ENCODE results near the gene SMIM35.

The SMIM35 gene

DNA sequence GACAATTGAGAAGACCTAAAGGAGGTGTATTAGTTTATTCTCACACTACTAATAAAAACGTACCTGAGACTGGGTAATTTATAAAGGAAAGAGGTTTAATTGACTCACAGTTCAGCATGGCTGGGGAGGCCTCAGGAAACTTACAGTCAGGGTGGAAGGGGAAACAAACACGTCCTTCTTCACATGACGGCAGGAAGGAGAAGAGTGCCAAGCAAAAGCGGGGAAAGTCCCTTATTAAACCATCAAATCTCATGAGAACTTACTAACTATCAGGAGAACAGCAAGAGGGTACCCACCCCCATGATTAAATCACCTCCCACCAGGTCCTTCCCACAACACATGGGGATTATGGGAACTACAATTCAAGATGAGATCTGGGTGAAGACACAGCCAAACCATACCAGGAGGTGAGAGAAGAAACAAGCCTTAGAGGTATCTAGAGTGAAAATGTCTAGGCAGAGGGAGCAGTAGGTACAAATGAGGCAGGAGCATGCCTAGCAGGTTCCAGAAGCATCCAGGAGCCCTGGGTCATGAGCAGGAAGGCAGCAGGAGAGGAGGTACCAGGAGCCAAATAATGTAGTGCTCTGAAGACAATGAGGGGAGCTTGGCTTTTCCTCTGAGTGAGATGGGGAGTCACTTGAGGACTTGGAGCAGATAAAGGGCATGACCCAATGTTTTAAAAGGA, 69.0 kb downstream of the SMIM35 start:
- ChIA-PET POLR2A (no interaction called here), CTCF (no interaction called here)
- DNase-seq (ENCODE audit: extremely low spot score), result no peak
- TF ChIP-seq SP1 (IDR thresholded peaks at IDR 0.05) (no peak), ZNF384 (IDR thresholded peaks at IDR 0.05) (no peak), SUZ12 (IDR thresholded peaks at IDR 0.05) (no peak), LEF1 (IDR thresholded peaks at IDR 0.05; ENCODE audit: borderline replicate concordance) (no peak), FOXA1 (IDR thresholded peaks at IDR 0.05) (no peak), ELF4 (IDR thresholded peaks at IDR 0.05) (no peak), ARNT (IDR thresholded peaks at IDR 0.05) (no peak), HDGF (IDR thresholded peaks at IDR 0.05; ENCODE audit: borderline replicate concordance) (no peak), FOXK2 (IDR thresholded peaks at IDR 0.05) (no peak), BHLHE40 (IDR thresholded peaks at IDR 0.05; ENCODE audit: borderline replicate concordance) (no peak), NFRKB (IDR thresholded peaks at IDR 0.05) (no peak), L3MBTL2 (conservative IDR thresholded peaks at IDR 0.05) (no peak), TARDBP (IDR thresholded peaks at IDR 0.05) (no peak), FOXM1 (IDR thresholded peaks at IDR 0.05; ENCODE audit: borderline replicate concordance) (no peak), CTBP1 (IDR thresholded peaks at IDR 0.05; ENCODE audit: borderline replicate concordance) (no peak)
- TF ChIP-seq, protein P1, sequence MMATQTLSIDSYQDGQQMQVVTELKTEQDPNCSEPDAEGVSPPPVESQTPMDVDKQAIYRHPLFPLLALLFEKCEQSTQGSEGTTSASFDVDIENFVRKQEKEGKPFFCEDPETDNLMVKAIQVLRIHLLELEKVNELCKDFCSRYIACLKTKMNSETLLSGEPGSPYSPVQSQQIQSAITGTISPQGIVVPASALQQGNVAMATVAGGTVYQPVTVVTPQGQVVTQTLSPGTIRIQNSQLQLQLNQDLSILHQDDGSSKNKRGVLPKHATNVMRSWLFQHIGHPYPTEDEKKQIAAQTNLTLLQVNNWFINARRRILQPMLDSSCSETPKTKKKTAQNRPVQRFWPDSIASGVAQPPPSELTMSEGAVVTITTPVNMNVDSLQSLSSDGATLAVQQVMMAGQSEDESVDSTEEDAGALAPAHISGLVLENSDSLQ (IDR thresholded peaks at IDR 0.05), result no peak

DNA sequence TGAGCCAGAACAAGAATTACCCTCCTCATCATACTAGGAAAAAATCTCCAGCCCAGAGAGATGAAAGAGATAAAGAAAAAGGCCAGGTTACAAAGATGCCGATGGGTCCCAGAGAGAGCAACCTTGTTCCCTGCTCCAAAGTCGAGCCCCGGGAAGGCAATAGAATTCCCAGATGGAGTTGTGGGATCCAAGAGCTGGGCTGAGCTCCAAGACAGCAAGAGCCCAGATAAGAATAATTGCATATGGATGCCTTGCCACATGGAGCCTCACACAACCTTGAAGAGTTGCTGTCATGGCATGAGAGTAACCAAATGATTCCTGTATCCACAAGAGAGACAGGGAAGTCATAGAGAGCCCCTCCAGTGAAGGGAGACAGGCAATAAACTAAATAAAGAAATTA, 69.7 kb downstream of the SMIM35 start:
- ChIA-PET POLR2A (no interaction called here), CTCF (no interaction called here)
- TF ChIP-seq ARNT (IDR thresholded peaks at IDR 0.05) (no peak), CTBP1 (IDR thresholded peaks at IDR 0.05; ENCODE audit: borderline replicate concordance) (no peak), HDGF (IDR thresholded peaks at IDR 0.05; ENCODE audit: borderline replicate concordance) (no peak), NFRKB (IDR thresholded peaks at IDR 0.05) (no peak), FOXK2 (IDR thresholded peaks at IDR 0.05) (no peak), TARDBP (IDR thresholded peaks at IDR 0.05) (no peak), SUZ12 (IDR thresholded peaks at IDR 0.05) (no peak), FOXA1 (IDR thresholded peaks at IDR 0.05) (no peak), ELF4 (IDR thresholded peaks at IDR 0.05) (no peak), ZNF384 (IDR thresholded peaks at IDR 0.05) (no peak), SP1 (IDR thresholded peaks at IDR 0.05) (no peak), BHLHE40 (IDR thresholded peaks at IDR 0.05; ENCODE audit: borderline replicate concordance) (no peak), LEF1 (IDR thresholded peaks at IDR 0.05; ENCODE audit: borderline replicate concordance) (no peak), L3MBTL2 (conservative IDR thresholded peaks at IDR 0.05) (no peak), FOXM1 (IDR thresholded peaks at IDR 0.05; ENCODE audit: borderline replicate concordance) (no peak)
- TF ChIP-seq, protein P1 (IDR thresholded peaks at IDR 0.05), result no peak
- no peak for DNase-seq (ENCODE audit: extremely low spot score)

DNA sequence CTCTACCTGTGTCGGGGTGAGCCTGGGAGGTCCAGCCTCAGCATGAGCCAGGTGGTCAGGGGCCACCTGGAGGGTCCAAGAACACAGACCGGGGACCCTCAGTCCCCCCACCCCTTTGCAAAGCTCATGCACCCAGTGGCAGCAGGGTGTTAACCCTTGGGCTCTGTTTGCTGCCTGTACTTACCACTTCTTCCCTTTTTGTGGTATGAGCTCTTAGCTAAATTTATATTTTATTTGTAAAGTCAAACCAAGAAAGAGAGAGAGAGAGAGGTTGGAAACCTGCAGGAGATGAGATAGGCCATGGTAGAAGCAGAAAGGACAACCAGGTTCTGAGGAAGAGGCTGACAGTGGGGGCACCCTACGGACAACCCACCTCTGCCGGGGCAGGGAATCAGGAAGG, 70.7 kb downstream of the SMIM35 start:
- POLR2A ChIA-PET, result no interaction called here
- TF ChIP-seq L3MBTL2 (conservative IDR thresholded peaks at IDR 0.05) (no peak), TARDBP (IDR thresholded peaks at IDR 0.05) (no peak), LEF1 (IDR thresholded peaks at IDR 0.05; ENCODE audit: borderline replicate concordance) (no peak), FOXM1 (IDR thresholded peaks at IDR 0.05; ENCODE audit: borderline replicate concordance) (no peak), ARNT (IDR thresholded peaks at IDR 0.05) (no peak), BHLHE40 (IDR thresholded peaks at IDR 0.05; ENCODE audit: borderline replicate concordance) (no peak), NFRKB (IDR thresholded peaks at IDR 0.05) (no peak), ELF4 (IDR thresholded peaks at IDR 0.05) (no peak), ZNF384 (IDR thresholded peaks at IDR 0.05) (no peak), FOXK2 (IDR thresholded peaks at IDR 0.05) (no peak), FOXA1 (IDR thresholded peaks at IDR 0.05) (no peak), SUZ12 (IDR thresholded peaks at IDR 0.05) (no peak), HDGF (IDR thresholded peaks at IDR 0.05; ENCODE audit: borderline replicate concordance) (no peak), CTBP1 (IDR thresholded peaks at IDR 0.05; ENCODE audit: borderline replicate concordance) (no peak), SP1 (IDR thresholded peaks at IDR 0.05) (no peak)
- TF ChIP-seq, protein P1 (IDR thresholded peaks at IDR 0.05), result no peak
- CTCF ChIA-PET, result no interaction called here
- no peak for DNase-seq (ENCODE audit: extremely low spot score)

DNA sequence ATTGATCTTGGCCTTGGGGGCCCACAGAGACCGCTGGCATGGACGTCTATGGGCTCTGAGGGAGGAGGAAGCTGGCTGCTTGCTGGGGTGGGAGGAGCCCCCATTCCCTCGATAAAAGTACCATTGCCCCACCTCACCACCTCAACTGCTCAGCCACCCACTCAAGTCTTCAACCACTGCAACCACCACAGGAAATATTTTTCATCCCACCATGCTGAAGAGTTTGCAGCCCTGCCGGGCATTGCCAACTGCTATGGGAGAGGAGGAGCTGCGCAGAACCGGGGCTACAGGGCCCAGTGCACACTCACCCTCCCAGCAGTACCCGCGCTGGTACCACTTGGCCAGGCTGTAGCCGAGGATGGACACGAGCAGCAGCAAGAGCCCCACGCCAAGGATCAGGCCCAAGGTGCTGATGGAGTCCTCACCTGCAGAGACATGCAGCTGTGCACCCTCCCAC, 71.3 kb downstream of the SMIM35 start:
- CTCF ChIA-PET, result no interaction called here
- POLR2A ChIA-PET, result no interaction called here
- TF ChIP-seq LEF1 (IDR thresholded peaks at IDR 0.05; ENCODE audit: borderline replicate concordance) (no peak), FOXA1 (IDR thresholded peaks at IDR 0.05) (no peak), CTBP1 (IDR thresholded peaks at IDR 0.05; ENCODE audit: borderline replicate concordance) (no peak), BHLHE40 (IDR thresholded peaks at IDR 0.05; ENCODE audit: borderline replicate concordance) (no peak), ZNF384 (IDR thresholded peaks at IDR 0.05) (no peak), ELF4 (IDR thresholded peaks at IDR 0.05) (no peak), FOXK2 (IDR thresholded peaks at IDR 0.05) (no peak)
- DNase-seq (ENCODE audit: extremely low spot score), result no peak

DNA sequence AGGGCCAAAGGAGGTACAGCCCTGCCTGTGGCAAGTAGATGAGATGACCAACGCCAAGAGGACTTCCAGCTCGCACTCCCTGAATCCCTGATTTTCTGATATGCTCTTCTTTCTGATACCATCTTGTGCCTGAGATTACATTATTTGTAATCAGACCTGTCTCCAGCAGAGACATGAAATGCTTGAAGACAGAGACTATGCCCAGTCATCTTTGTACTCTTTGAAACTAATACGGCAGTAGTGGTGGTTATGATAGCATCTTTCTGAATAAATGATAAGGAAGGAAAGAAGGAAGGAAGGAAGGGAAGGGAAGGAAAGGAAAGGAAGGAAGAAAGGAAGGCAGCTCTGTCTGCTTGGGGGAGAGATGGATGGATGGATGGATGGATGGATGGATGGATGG, 72.7 kb downstream of the SMIM35 start:
- CTCF ChIA-PET, result no interaction called here
- POLR2A ChIA-PET, result no interaction called here
- DNase-seq (ENCODE audit: extremely low spot score), result no peak
- no peak for TF ChIP-seq L3MBTL2 (conservative IDR thresholded peaks at IDR 0.05)
- TF ChIP-seq SP1 (IDR thresholded peaks at IDR 0.05), result no peak
- no peak for TF ChIP-seq TARDBP (IDR thresholded peaks at IDR 0.05)
- no peak for TF ChIP-seq FOXA1 (IDR thresholded peaks at IDR 0.05)
- no peak for TF ChIP-seq NFRKB (IDR thresholded peaks at IDR 0.05)
- TF ChIP-seq SUZ12 (IDR thresholded peaks at IDR 0.05), result no peak
- TF ChIP-seq HDGF (IDR thresholded peaks at IDR 0.05; ENCODE audit: borderline replicate concordance), result no peak
- no peak for TF ChIP-seq ARNT (IDR thresholded peaks at IDR 0.05)
- no peak for TF ChIP-seq BHLHE40 (IDR thresholded peaks at IDR 0.05; ENCODE audit: borderline replicate concordance)
- TF ChIP-seq ELF4 (IDR thresholded peaks at IDR 0.05), result no peak
- TF ChIP-seq, protein P1 (IDR thresholded peaks at IDR 0.05), result no peak
- TF ChIP-seq FOXM1 (IDR thresholded peaks at IDR 0.05; ENCODE audit: borderline replicate concordance), result no peak
- TF ChIP-seq FOXK2 (IDR thresholded peaks at IDR 0.05), result no peak
- no peak for TF ChIP-seq ZNF384 (IDR thresholded peaks at IDR 0.05)
- TF ChIP-seq CTBP1 (IDR thresholded peaks at IDR 0.05; ENCODE audit: borderline replicate concordance), result no peak
- TF ChIP-seq LEF1 (IDR thresholded peaks at IDR 0.05; ENCODE audit: borderline replicate concordance), result no peak
